HAP-1 (cell line): ENCODE results near the gene LSM7.
A peak's percentile ranks its signal among the peaks of the same experiment; 100 is the strongest.

Experiments
- DNase-seq, 2 experiments: peaks; one replicate each; pipeline ENCODE4 v3.0.0-alpha.2; 2016 to 2020; ENCODE audit warnings: low spot score in 2 of 2
- H3K27me3 ChIP-seq: fragments of 250-450 bp; sonication (Bioruptor Pico); 2 replicates; pipeline ENCODE4 v1.5.1; 2020; ENCODE audit warnings: low read depth, mild to moderate bottlenecking, moderate library complexity
- H3K36me3 ChIP-seq: fragments of 250-450 bp; sonication (Bioruptor Pico); replicated peaks from 2 replicates; pipeline ENCODE4 v1.5.1; 2020; ENCODE audit warnings: mild to moderate bottlenecking
- H3K4me1 ChIP-seq: fragments of 250-450 bp; sonication (Bioruptor Pico); 2 replicates; pipeline ENCODE4 v1.5.1; 2020; ENCODE audit warnings: mild to moderate bottlenecking
- H3K4me3 ChIP-seq: fragments of 250-450 bp; sonication (Bioruptor Pico); 2 replicates; pipeline ENCODE4 v1.5.1; 2020; ENCODE audit warnings: mild to moderate bottlenecking, moderate library complexity
- H3K9me3 ChIP-seq: fragments of 250-450 bp; sonication (Bioruptor Pico); 2 replicates; pipeline ENCODE4 v1.5.1; 2020; ENCODE audit warnings: mild to moderate bottlenecking, moderate library complexity
- in situ Hi-C: fragments of 300-500 bp; cut with MboI; formaldehyde crosslinking; loops from 3 replicates; pipeline ENCODE4 v1.14.3; 2020; ENCODE audit warnings: low sequenced_read_pairs, inconsistent platforms, mixed read lengths

LSM7 gene

DNA sequence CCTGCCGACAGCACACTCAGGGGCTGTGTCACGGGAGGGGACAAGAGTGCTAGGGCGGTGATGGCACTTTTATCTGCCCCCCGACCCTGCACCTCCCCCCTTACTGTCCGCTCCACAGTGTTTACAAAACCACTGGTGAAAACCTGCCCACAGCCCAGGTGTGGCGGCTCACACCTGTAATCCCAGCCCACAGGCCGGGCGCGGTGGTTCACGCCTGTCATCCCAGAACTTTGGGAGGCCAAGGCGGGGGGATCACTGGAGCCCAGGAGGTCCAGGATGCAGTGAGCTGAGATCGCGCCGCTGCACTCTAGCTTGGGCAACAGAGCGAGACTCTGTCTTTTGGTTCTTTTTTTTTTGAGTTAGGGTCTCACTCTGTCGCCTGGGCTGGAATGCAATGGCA, 32.2 kb downstream of the LSM7 start:
- H3K4me1 ChIP-seq = no peaks in the 10 kb centered on the region
- DNase-seq = no peak
- H3K4me3 ChIP-seq = no peak overlapping the region
- H3K9me3 ChIP-seq = no peaks in the 10 kb centered on the region
- no peaks in the 10 kb centered on the region for H3K27me3 ChIP-seq
- no peaks in the 10 kb centered on the region for H3K36me3 ChIP-seq
- in situ Hi-C loops = no loop called here

DNA sequence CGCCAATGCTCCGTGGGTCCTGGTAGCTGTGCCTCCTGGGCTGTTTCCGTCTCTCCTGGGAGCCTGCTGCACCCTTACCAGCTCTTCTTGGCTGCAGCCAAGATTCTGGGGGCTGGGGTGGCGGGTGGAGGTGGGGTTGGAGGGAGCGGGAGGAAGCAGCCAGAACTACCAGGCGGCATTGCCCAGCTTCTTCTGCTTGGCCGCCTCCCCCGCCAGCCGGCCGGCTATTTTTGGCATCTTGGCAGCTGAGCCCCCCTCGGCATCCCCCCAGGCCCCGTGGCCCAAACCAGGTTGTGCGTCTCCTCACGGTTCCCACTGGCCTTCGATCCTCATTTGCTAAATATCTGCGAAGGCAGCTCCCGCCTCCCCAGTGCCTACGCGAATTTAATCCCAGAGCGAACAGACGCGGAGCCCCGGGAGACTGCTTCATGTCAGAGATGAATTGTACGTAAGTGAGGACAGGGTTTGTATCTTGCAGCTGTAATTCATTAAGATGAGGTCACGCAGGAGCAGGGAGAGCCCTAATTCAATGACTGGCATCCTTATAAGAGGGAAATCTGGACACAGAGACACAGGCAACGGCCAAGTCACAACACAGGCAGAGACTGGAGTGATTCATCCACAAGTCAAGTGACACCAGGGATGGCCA, 33.6 kb downstream of the LSM7 start:
- H3K9me3 ChIP-seq = no peaks in the 10 kb centered on the region
- DNase-seq = no peak
- in situ Hi-C loops = no loop called here
- H3K27me3 ChIP-seq = peaks cover 12% of the 10 kb centered on the region
- H3K36me3 ChIP-seq = no peaks in the 10 kb centered on the region
- H3K4me3 ChIP-seq = no peak overlapping the region
- H3K4me1 ChIP-seq = no peaks in the 10 kb centered on the region; the same call in 1 of the 2 replicates

DNA sequence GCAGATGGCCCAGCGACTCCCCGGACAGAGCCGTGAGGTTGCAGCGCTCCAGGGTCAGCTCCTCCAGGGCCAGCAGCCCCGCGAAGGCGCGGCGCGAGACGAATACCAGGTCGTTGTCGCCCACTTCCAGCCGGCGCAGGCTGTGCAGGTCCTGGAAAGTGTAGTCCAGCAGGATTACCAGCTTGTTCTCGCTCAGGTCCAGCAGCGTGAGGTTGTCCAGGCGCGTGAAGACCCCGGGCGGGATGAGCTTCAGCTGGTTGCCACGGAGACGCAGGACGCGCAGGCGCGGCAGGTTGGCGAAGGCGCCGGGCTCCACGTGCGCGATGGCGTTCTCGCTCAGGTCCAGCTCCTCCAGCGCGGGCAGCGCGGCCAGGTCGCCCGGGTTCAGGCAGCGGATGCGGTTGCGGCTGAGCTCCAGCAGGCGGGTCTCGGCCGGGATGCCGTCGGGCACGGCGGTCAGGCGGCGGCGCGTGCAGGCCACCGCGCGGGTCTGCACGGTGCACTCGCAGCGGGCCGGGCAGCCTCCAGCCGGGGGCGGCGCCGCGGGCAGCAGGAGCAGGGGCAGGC, 37.1 kb downstream of the LSM7 start:
- H3K4me1 ChIP-seq = no peaks in the 10 kb centered on the region; the same call in 1 of the 2 replicates
- DNase-seq = no peak
- no peaks in the 10 kb centered on the region for H3K36me3 ChIP-seq
- H3K9me3 ChIP-seq = no peaks in the 10 kb centered on the region
- H3K4me3 ChIP-seq = no peak overlapping the region
- in situ Hi-C loops = no loop called here
- peaks cover 23% of the 10 kb centered on the region for H3K27me3 ChIP-seq

DNA sequence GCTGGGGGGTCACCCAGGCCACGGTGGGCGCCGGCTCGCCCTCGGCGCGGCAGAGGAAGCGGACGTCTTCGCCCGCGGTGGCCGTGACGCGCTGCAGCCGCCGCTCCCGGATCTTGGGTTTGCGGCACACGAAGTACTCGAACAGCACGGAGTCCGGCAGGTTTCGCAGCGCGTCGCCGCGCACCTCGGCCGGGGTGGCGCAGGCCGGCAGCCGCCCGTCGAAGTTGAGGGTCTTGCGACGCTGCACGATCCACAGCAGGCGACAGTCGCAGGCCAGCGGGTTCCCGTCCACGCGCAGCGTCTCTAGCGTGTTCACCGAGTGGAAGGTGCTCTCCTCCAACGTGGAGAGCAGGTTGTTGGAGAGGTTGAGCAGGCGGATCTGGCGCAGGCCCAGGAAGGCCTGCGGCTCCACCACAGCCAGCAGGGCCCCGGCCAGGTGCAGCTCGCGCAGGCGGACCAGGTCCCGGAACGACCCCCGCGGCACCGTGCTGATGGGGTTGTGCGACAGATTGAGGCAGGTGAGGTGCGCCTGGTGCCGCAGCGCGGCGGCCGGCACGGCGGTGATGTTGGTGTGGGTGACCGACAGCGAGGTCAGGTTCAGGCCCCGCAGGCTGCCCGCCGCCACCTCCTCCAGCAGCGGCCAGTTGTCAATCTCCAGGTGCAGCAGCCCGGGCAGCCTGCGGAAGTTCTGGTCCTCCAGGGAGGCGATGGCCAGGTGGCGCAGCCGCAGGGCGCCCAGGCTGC, 37.8 kb downstream of the LSM7 start:
- H3K36me3 ChIP-seq = no peaks in the 10 kb centered on the region
- in situ Hi-C loops = no loop called here
- H3K27me3 ChIP-seq = peaks cover 23% of the 10 kb centered on the region
- no peaks in the 10 kb centered on the region for H3K9me3 ChIP-seq
- no peak overlapping the region for H3K4me3 ChIP-seq
- DNase-seq = no peak
- H3K4me1 ChIP-seq = no peaks in the 10 kb centered on the region; the same call in 1 of the 2 replicates

DNA sequence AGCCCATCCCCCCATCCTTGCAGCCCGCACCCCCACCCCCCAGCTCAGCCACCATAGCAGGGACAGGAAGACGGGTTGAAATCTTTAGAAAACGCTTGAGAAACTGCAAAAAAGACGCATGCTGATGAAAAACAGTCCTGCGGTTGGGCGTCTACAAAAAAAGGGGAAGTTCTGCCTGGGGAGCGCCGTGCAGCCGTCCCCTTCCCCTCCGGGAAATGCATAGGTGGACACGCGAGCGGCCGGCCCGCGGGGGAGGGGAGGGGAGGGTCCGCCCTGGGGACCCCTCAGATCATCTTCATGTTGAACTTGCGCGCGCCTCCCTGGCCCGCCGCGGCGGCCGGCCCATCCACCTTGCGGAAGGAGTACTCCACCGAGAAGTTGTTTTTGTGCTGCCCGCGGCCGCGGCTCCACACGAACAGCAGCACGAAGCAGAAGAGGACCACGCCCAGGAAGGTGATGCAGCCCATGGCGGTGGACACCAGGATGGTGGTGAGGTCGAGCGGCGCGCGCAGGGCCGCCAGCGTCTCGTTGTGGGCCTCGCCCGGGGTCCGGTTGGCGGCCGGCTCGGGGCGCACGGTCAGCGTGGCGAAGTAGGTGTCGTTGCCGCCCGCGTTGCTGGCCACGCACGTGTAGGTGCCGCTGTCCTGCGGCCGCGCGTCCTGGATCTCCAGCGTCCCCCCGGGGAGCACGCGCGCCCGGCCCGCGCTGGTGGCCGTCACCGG, 38.5 kb downstream of the LSM7 start:
- no peaks in the 10 kb centered on the region for H3K9me3 ChIP-seq
- peak overlapping the region; percentile 16 for H3K4me3 ChIP-seq
- H3K27me3 ChIP-seq = peaks cover 23% of the 10 kb centered on the region
- H3K36me3 ChIP-seq = no peaks in the 10 kb centered on the region
- in situ Hi-C loops = no loop called here
- peak in 1 of 2 experiments; percentile 56 for DNase-seq
- no peaks in the 10 kb centered on the region; the same call in 1 of the 2 replicates for H3K4me1 ChIP-seq

DNA sequence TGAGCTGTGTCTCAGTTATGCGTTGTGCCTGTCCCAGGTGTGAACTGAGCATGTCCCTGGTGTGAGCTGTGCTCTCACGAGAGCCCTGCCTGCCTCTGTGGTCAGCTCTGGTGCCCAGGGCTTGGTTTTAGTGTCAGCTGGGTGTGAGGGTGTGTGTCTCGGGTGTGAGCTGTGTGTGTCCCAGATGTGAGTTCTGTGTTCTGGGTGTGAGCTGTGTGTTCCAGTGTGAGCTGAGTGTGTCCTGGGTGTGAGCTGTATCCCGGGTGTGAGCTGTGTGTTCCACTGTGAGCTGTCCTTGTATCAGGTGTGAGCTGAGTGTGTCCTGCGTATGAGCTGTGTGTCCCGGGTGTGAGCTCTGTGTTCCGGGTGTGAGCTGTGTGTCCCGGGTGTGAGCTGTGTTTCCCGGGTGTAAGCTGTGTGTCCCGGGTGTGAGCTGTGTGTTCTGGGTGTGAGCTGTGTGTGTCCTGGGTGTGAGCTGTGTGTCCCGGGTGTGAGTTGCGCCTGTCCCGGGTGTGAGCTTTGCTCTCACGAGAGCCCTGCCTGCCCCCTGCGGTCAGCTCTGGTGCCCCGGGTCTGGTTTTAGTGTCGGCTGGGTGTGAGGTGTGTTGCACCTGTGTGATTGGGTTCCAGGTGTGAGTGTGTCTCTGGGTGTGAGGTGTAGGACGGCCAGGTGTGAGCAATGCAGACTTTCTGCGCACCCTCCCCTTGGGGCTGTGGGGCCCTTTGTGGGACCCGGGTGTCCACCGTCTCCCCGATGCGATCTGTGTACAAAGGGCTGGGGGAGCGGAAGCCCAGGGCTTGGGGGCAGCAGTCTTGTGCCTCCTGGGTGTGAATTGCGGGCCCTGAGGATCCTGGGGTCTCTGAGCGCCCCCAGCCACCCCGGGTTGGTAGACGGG, 39.3 kb downstream of the LSM7 start:
- no peak for DNase-seq
- no peak overlapping the region; the same call in 1 of the 2 replicates for H3K4me3 ChIP-seq
- peaks cover 23% of the 10 kb centered on the region for H3K27me3 ChIP-seq
- H3K9me3 ChIP-seq = no peaks in the 10 kb centered on the region
- in situ Hi-C loops = no loop called here
- H3K4me1 ChIP-seq = no peaks in the 10 kb centered on the region; the same call in 1 of the 2 replicates
- no peaks in the 10 kb centered on the region for H3K36me3 ChIP-seq

DNA sequence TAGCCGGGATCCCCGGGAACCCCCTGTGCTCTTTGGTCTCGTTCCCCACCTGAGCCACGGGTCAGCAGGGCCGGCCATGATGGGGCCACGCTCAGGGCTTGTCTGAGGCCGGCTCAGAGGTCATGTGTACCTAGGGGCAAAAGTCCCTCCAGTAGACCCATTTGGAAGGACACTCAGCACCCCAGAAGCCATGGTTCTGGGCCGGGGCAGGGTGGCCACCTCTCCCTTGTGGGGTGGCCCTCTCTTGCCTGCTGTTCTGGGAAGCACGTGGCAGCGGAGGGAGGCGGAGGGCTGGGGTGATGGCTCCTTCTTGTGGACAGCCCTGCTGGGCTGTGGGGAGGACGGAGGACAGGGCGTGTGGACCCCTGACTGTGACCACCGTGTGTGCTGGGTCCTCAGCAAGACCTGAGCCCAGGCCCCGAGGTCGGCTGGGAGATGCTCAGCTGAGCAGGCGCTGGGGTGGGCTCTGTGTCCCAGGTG, 40.0 kb downstream of the LSM7 start:
- no peaks in the 10 kb centered on the region for H3K36me3 ChIP-seq
- H3K4me1 ChIP-seq = no peaks in the 10 kb centered on the region; the same call in 1 of the 2 replicates
- no peaks in the 10 kb centered on the region for H3K9me3 ChIP-seq
- in situ Hi-C loops = no loop called here
- peaks cover 23% of the 10 kb centered on the region for H3K27me3 ChIP-seq
- no peak for DNase-seq
- H3K4me3 ChIP-seq = no peak overlapping the region

DNA sequence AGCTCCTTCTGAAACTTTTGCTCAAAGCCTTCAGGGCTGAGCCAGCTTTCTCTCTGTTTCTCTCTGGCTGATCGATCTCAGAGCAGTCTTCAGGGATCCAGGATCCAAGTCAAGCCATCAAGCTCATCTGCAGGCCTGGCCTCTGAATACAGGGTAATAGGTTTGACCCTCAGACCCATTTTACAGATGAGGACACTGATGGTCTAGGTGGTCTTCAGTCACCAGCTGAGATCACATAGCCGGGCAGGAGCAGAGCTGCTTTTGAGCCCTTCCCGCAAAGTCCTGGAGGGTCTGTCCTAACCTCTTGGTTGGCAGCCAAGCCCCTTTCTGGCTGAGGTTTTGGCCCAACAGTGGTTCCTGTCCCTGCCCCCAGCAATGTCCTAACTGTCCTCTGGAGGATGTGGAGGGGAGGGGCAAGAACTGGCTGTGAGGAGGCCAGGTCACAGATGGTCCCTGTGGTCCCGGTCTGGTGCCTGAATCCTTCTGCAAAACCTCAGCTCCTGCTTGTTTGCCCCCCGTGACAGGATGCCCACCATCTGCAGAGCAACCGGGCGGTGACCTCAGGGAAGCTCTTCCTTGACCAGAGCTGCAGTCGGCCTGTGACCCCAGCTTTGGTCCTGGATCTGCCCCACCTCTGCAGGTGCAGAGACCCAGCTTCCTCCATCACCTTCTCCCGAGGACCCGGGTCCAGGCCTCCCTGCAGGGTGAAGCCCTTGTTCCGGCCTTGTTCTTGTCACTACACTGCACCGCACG, 40.6 kb downstream of the LSM7 start:
- in situ Hi-C loops = no loop called here
- H3K4me3 ChIP-seq = no peak overlapping the region
- no peaks in the 10 kb centered on the region; the same call in 1 of the 2 replicates for H3K4me1 ChIP-seq
- DNase-seq = no peak
- no peaks in the 10 kb centered on the region for H3K36me3 ChIP-seq
- no peaks in the 10 kb centered on the region for H3K9me3 ChIP-seq
- peaks cover 23% of the 10 kb centered on the region for H3K27me3 ChIP-seq

DNA sequence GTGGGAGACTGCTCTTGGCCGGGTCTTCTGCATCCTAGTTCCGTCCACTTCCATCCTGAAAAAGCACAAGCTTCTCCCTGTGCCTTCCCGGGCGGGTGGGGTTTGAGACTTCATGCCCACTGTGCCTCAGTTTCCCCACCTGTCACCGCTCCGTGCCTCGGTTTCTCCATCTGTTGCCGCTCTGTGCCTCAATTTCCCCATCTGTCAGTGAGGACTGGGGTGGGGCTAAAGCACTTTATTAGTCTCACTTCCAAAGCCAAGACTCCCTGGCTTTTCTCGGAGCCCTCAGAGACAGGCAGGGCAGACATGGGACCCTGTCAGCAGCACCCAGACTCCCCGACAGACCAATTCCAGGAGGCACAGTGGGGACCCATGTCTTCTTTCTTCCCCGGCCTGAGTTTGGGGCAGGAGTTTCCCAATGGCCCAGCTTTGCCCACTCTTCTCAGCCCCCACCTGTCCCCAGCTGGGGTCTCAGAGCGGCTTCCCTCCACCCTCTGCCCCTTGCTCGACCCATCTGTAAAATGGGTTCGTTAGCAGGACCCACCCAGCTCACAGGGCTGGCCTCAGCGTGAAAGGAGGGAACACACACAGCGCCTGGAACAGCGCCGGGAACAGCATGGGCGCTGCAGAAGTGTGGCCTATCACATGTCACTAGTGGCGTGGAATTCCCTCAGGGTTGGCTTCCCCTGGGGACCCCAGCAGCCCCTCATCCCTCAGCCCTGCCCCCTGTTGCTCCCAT, 41.8 kb downstream of the LSM7 start:
- H3K9me3 ChIP-seq = no peaks in the 10 kb centered on the region
- no peak for DNase-seq
- in situ Hi-C loops = no loop called here
- no peaks in the 10 kb centered on the region for H3K36me3 ChIP-seq
- H3K4me3 ChIP-seq = no peak overlapping the region
- peaks cover 23% of the 10 kb centered on the region for H3K27me3 ChIP-seq
- no peaks in the 10 kb centered on the region; the same call in 1 of the 2 replicates for H3K4me1 ChIP-seq

DNA sequence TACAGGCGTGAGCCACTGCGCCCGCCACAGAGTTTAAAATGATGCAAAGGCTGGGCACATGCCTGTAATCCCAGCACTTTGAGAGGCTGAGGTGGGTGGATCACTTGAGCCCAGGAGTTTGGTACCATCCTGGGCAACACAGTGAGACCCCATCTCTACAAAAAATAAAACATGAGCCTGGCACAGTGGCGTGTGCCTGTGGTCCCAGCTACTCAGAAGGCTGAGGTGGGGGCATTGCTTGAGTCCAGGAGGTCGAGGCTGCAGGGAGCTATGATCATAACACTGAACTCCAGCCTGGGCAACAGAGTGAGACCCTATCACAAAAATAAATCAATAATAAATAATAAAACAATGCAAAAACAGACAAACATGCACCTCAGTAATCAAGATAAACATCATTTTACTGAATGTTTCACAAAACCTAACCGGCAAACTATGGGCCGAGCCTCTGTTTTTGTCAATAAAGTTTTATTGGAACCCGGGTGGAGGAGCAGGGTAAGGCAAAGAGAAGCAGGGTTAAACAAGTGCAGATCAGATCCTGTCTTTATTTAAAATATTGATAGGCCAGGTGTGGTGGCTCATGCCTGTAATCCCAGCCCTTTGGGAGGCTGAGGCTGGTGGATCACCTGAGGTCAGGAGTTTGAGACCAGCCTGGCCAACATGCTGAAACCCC, 44.4 kb downstream of the LSM7 start:
- Histone ChIP-seq H3K36me3 (no peaks in the 10 kb centered on the region), H3K4me1 (no peaks in the 10 kb centered on the region), H3K9me3 (no peaks in the 10 kb centered on the region), H3K4me3 (no peak overlapping the region), H3K27me3 (peaks cover 5% of the 10 kb centered on the region; the same call in 1 of the 2 replicates)
- in situ Hi-C loops = no loop called here
- DNase-seq = no peak

DNA sequence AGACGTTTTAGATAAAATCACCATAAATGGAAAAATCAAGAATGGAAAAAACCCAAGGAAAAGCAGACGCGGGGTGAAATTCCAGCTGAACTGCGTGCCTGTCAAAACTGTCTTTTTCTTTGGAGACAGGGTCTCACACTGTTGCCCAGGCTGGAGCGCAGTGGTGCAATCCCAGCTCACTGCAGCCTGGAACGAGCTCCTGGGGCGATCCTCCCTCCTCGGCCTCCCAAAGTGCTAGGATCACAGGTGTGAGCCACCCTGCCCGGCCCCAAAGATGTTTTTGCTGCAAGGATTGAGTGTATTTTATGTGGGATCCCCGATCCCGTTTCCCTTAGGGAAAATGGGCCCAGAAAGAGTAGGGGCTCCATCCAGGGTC, 45.5 kb downstream of the LSM7 start:
- Histone ChIP-seq H3K36me3 (no peaks in the 10 kb centered on the region), H3K4me3 (no peak overlapping the region), H3K9me3 (no peaks in the 10 kb centered on the region), H3K4me1 (no peaks in the 10 kb centered on the region), H3K27me3 (no peaks in the 10 kb centered on the region; the same call in 1 of the 2 replicates)
- in situ Hi-C loops = no loop called here
- DNase-seq = no peak
